ENCODE measurements around the gene ARRDC2.

- TF ChIP-seq, protein P1, sequence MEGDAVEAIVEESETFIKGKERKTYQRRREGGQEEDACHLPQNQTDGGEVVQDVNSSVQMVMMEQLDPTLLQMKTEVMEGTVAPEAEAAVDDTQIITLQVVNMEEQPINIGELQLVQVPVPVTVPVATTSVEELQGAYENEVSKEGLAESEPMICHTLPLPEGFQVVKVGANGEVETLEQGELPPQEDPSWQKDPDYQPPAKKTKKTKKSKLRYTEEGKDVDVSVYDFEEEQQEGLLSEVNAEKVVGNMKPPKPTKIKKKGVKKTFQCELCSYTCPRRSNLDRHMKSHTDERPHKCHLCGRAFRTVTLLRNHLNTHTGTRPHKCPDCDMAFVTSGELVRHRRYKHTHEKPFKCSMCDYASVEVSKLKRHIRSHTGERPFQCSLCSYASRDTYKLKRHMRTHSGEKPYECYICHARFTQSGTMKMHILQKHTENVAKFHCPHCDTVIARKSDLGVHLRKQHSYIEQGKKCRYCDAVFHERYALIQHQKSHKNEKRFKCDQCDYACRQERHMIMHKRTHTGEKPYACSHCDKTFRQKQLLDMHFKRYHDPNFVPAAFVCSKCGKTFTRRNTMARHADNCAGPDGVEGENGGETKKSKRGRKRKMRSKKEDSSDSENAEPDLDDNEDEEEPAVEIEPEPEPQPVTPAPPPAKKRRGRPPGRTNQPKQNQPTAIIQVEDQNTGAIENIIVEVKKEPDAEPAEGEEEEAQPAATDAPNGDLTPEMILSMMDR (IDR thresholded peaks at IDR 0.05): no peak
- no peak for TF ChIP-seq POLR2A (IDR thresholded peaks at IDR 0.05)
- peak; percentile 58 for TF ChIP-seq POLR2AphosphoS5 (IDR thresholded peaks at IDR 0.05)
These were observed 15.8 kb downstream of the ARRDC2 start for GRCh38 chr19:18023622-18024251.
